GM18909 (cell line): ENCODE data around the gene DHRS13.
"Not testable (repeated sequence)": the region's sequence is repeated elsewhere in the genome, so short reads cannot be mapped to it uniquely, and the experiment has no call there.

Experiments
- ATAC-seq: cut with Tn5 transposase; IDR thresholded peaks from one replicate; pipeline ENCODE4 v1.9.1; 2021; ENCODE audit warnings: mild to moderate bottlenecking; ENCODE audit not compliant: unreplicated experiment, poor library complexity

DHRS13 gene

GRCh38 chr17:28887871-28888471 lies 14.9 kb downstream of the DHRS13 start:
- no peak for ATAC-seq

- ATAC-seq, result no peak
Measured at GRCh38 chr17:28885951-28886350, 16.9 kb downstream of the DHRS13 start.

- no peak for ATAC-seq
Measured at GRCh38 chr17:28885363-28885762, 17.5 kb downstream of the DHRS13 start.

- ATAC-seq, result no peak
Measured at GRCh38 chr17:28883967-28884702, 18.7 kb downstream of the DHRS13 start.

- ATAC-seq, result no peak
Measured at GRCh38 chr17:28882154-28882895, 20.6 kb downstream of the DHRS13 start.

- no peak for ATAC-seq
Measured at GRCh38 chr17:28881533-28882056, 21.3 kb downstream of the DHRS13 start.

GRCh38 chr17:28880572-28880945 lies 22.3 kb downstream of the DHRS13 start:
- ATAC-seq, result no peak

GRCh38 chr17:28879886-28880571 lies 22.9 kb downstream of the DHRS13 start:
- ATAC-seq, result no peak

GRCh38 chr17:28878981-28879380 lies 23.9 kb downstream of the DHRS13 start:
- ATAC-seq, result no peak

- ATAC-seq, result no peak
Measured at GRCh38 chr17:28878158-28878910, 24.5 kb downstream of the DHRS13 start.

- not testable (repeated sequence) for ATAC-seq
Measured at GRCh38 chr17:28877150-28877711, 25.6 kb downstream of the DHRS13 start.

- ATAC-seq, result no peak
Measured at GRCh38 chr17:28875848-28876550, 26.9 kb downstream of the DHRS13 start.

- ATAC-seq, result no peak
Measured at GRCh38 chr17:28874750-28875149, 28.1 kb downstream of the DHRS13 start.

GRCh38 chr17:28873839-28874238 lies 29.0 kb downstream of the DHRS13 start:
- no peak for ATAC-seq

- ATAC-seq, result peak; percentile 85
Measured at GRCh38 chr17:28871056-28871579, 31.8 kb downstream of the DHRS13 start.

- no peak for ATAC-seq
Measured at GRCh38 chr17:28867276-28867675, 35.6 kb downstream of the DHRS13 start.

GRCh38 chr17:28865946-28866752 lies 36.7 kb downstream of the DHRS13 start:
- ATAC-seq, result no peak
